ENCODE data around the gene ACP5. TPM values are rescaled to one million over a fixed set of nuclear protein-coding genes. Genes with fewer than 3 reads are reported as not detected.

ACP5 gene
- total RNA-seq, 2 experiments from 2014 or later: 4.7 to 6.2 TPM

DNA sequence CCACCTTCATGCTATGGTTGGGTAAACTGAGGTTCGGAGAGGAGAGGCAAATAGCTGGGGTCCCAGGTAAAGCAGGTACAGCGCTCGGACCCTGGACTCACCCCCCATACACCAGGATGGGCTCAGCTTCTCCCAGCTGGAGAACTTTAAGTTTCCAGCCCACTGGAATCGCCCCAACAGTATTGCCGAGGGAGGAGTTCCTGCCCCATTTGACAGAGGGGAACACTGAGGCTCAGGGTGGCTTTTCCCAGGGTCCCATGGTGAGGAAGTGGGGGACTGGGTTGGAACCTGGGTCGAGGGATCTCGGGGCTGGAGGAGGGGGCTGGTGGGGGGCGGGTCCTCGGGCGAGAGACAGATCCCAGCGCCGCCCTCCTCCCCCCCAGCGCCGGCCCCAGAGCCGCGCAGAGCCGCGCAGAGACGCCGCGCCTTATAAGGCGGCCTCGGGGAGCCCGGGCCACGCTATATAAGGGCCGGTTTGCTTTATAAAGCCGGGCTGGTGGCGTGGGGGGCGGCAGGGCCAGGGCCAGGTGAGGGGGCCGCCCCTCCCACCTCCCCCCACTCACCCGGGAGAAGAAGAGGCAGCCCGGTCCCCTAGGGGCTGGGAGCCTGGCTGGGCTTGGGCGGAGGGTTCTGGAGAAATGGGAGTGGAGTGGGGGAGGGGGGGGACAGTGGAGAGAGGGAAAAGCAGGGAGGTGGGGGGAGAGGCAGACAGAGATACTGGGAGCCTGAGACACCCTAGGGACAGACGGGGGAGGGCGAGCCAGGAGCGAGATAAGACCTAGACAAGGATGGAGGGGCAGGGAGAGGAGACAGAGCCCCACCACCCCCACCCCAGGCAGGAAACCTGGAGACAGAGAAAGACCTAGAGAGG lies 37.7 kb downstream of the ACP5 start:
- CTCF ChIA-PET: no interaction called here
- Mint-ChIP-seq H3K4me3 (no peak overlapping the region), H3K36me3 (ENCODE audit: low read depth) (no peaks in the 10 kb centered on the region), H3K9me3 (no peaks in the 10 kb centered on the region), H3K27me3 (peaks cover 19% of the 10 kb centered on the region), H3K4me1 (ENCODE audit: low read depth) (peaks cover 13% of the 10 kb centered on the region), H3K27ac (no peak overlapping the region)
- no peak for TF ChIP-seq CTCF (IDR thresholded peaks at IDR 0.05)
- POLR2A ChIA-PET: interaction anchor here (1.3 kb wide), 1 partner anchor 39 kb away, joined by 3 read pairs; no protein-coding TSS in a partner anchor
- intact Hi-C loops (cut with micrococcal nuclease): no loop called here
- DNase-seq: no peak
- ATAC-seq: no peak

- ATAC-seq (no peak), DNase-seq (peak; percentile 28)
- H3K4me3 Mint-ChIP-seq: no peak within 1 kb of the TSS
- no peak within 1 kb of the TSS for H3K27ac Mint-ChIP-seq
- H3K9me3 Mint-ChIP-seq: no peaks in the 10 kb centered on the region
- H3K36me3 Mint-ChIP-seq (ENCODE audit: low read depth): no peaks in the 10 kb centered on the region
- no peak for TF ChIP-seq CTCF (IDR thresholded peaks at IDR 0.05)
- intact Hi-C loops (cut with micrococcal nuclease): no loop called here
- CTCF ChIA-PET: interaction anchor here (0.8 kb wide), 1 partner anchor 10 kb away, joined by 3 read pairs; the partner anchor contains the start of gene ECSIT
- POLR2A ChIA-PET: interaction anchor here (0.6 to 1.3 kb wide), 2 partner anchors 40 to 1710 kb away, joined by 3 to 4 read pairs; partner anchors contain the start of gene UBL5
- H3K4me1 Mint-ChIP-seq (ENCODE audit: low read depth): peaks cover 15% of the 10 kb centered on the region
- peaks cover 19% of the 10 kb centered on the region for H3K27me3 Mint-ChIP-seq
These were observed 39.0 kb downstream of the ACP5 start, which contains the start of gene CNN1 for GRCh38 chr19:11538232-11539036. CNN1 (plus strand) TSS chr19:11538851; CDS start chr19:11538928, 77 bp downstream.

DNA sequence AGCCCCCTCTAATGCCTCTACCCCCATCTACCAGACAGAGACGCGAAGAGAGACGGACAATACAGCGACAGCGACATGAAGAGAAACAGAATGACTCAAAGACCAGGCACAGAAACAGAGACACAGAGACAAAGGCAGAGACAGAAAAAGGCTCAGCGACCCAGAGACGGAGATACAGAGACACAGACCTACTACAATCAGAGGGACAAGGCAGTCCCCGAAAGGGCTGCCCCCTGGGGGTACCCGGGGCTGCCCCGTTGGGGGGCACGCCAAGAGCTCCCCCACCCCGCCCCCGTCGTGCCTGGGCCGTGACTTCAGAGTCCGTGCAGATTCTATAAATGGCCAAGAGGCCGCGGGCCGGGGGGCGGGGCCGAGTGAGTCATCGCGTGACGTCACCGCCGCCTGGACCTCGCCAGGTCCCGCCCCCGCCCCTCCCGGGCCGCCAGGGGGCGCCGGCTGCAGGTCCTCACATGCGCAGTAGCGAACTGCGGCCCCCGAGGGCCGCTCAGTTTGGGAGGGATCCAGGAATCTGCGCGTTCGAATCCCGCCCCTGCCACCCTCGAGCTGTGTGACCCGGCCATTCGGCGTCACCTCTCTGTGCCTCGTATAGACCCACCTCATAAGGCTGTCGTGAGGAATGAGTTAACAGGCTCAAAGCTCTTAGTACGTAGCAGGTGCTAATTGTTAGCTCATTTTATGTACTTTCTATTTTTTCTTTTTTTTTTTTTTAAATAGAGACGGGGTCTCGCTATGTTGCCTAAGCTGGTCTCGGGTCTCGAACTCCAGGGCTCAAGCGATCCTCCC lies 41.5 kb downstream of the ACP5 start:
- Mint-ChIP-seq H3K27me3 (peaks cover 19% of the 10 kb centered on the region), H3K4me3 (peak overlapping the region; percentile 46), H3K9me3 (no peaks in the 10 kb centered on the region), H3K36me3 (ENCODE audit: low read depth) (no peaks in the 10 kb centered on the region), H3K27ac (peak overlapping the region; percentile 76), H3K4me1 (ENCODE audit: low read depth) (peaks cover 26% of the 10 kb centered on the region)
- POLR2A ChIA-PET: interaction anchor here (0.6 to 0.7 kb wide), 3 partner anchors 38 to 270 kb away, joined by 3 to 4 read pairs (median 3); no protein-coding TSS in a partner anchor
- intact Hi-C loops (cut with micrococcal nuclease): no loop called here
- DNase-seq: peak; percentile 93
- peak; percentile 91 for TF ChIP-seq CTCF (IDR thresholded peaks at IDR 0.05)
- CTCF ChIA-PET: interaction anchor here (0.7 to 2.1 kb wide), 20 partner anchors 9 to 155 kb away, joined by 3 to 12 read pairs (median 4); partner anchors contain the start of gene ELOF1
- ATAC-seq: peak; percentile 81

GRCh38 chr19:11534948-11535347 lies 42.5 kb downstream of the ACP5 start:
- Mint-ChIP-seq H3K36me3 (ENCODE audit: low read depth) (no peaks in the 10 kb centered on the region), H3K27me3 (peaks cover 14% of the 10 kb centered on the region), H3K4me3 (no peak overlapping the region), H3K27ac (no peak overlapping the region), H3K4me1 (ENCODE audit: low read depth) (peaks cover 26% of the 10 kb centered on the region), H3K9me3 (no peaks in the 10 kb centered on the region)
- no peak for ATAC-seq
- no peak for DNase-seq
- CTCF ChIA-PET: interaction anchor here (1.4 to 2.1 kb wide), 2 partner anchors 17 to 26 kb away, joined by 3 to 7 read pairs; no protein-coding TSS in a partner anchor
- POLR2A ChIA-PET: no interaction called here
- no peak for TF ChIP-seq CTCF (IDR thresholded peaks at IDR 0.05)
- intact Hi-C loops (cut with micrococcal nuclease): no loop called here
